ENCODE measurements around the gene ERC2.

The ERC2 gene

DNA sequence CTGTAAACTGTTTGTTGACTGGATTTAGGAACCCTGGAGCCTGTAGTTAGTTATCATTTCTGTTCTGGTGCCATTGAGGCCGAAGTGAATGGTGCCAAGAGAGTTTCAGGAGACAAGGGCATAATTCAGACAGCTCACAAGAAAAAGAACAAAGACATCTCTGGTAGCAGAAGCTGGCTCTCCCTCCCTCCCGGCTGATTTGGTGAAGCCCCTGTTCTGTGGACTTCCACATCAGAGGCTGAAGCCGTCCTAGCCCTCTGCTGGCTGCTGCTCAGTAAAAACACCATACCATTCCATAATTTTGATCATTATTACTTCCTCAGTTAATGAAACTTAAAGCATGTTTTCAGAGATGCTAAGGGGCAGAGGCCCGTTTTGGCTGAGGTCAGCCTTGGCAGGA lies 599.9 kb downstream of the ERC2 start:
- CTCF ChIA-PET: interaction anchor here (0.6 kb wide), 2 partner anchors 75 to 319 kb away, joined by 3 to 4 read pairs; no protein-coding TSS in a partner anchor
- TF ChIP-seq ZNF362 (tag by site-specific recombination; IDR thresholded peaks at IDR 0.05) (no peak), HOXA7 (CRISPR knock-in tag; IDR thresholded peaks at IDR 0.05; ENCODE audit: borderline replicate concordance) (no peak), PRDM1 (tag by site-specific recombination; IDR thresholded peaks at IDR 0.05) (no peak), ZNF629 (tag by site-specific recombination; IDR thresholded peaks at IDR 0.05) (no peak), ZNF561 (tag by site-specific recombination; IDR thresholded peaks at IDR 0.05; ENCODE audit: borderline replicate concordance) (no peak), ZBTB44 (tag by site-specific recombination; IDR thresholded peaks at IDR 0.05) (no peak), ZNF175 (tag by site-specific recombination; IDR thresholded peaks at IDR 0.05) (no peak), KLF16 (tag by site-specific recombination; IDR thresholded peaks at IDR 0.05) (no peak), YY1 (tag by site-specific recombination; IDR thresholded peaks at IDR 0.05) (no peak), ZNF530 (tag by site-specific recombination; IDR thresholded peaks at IDR 0.05; ENCODE audit: low read depth) (no peak), ZNF16 (tag by site-specific recombination; IDR thresholded peaks at IDR 0.05; ENCODE audit: low read depth) (no peak), ZNF548 (tag by site-specific recombination; IDR thresholded peaks at IDR 0.05) (no peak), ZNF791 (tag by site-specific recombination; IDR thresholded peaks at IDR 0.05) (no peak), ZNF112 (tag by site-specific recombination; IDR thresholded peaks at IDR 0.05) (no peak)
- TF ChIP-seq, protein P1, sequence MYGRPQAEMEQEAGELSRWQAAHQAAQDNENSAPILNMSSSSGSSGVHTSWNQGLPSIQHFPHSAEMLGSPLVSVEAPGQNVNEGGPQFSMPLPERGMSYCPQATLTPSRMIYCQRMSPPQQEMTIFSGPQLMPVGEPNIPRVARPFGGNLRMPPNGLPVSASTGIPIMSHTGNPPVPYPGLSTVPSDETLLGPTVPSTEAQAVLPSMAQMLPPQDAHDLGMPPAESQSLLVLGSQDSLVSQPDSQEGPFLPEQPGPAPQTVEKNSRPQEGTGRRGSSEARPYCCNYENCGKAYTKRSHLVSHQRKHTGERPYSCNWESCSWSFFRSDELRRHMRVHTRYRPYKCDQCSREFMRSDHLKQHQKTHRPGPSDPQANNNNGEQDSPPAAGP (tag by site-specific recombination; IDR thresholded peaks at IDR 0.05): no peak
- TF ChIP-seq, protein P2, sequence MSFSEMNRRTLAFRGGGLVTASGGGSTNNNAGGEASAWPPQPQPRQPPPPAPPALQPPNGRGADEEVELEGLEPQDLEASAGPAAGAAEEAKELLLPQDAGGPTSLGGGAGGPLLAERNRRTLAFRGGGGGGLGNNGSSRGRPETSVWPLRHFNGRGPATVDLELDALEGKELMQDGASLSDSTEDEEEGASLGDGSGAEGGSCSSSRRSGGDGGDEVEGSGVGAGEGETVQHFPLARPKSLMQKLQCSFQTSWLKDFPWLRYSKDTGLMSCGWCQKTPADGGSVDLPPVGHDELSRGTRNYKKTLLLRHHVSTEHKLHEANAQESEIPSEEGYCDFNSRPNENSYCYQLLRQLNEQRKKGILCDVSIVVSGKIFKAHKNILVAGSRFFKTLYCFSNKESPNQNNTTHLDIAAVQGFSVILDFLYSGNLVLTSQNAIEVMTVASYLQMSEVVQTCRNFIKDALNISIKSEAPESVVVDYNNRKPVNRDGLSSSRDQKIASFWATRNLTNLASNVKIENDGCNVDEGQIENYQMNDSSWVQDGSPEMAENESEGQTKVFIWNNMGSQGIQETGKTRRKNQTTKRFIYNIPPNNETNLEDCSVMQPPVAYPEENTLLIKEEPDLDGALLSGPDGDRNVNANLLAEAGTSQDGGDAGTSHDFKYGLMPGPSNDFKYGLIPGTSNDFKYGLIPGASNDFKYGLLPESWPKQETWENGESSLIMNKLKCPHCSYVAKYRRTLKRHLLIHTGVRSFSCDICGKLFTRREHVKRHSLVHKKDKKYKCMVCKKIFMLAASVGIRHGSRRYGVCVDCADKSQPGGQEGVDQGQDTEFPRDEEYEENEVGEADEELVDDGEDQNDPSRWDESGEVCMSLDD (tag by site-specific recombination; IDR thresholded peaks at IDR 0.05): no peak
- no peak overlapping the region for H3K4me3 ChIP-seq (ENCODE audit: low read depth, low read length)

DNA sequence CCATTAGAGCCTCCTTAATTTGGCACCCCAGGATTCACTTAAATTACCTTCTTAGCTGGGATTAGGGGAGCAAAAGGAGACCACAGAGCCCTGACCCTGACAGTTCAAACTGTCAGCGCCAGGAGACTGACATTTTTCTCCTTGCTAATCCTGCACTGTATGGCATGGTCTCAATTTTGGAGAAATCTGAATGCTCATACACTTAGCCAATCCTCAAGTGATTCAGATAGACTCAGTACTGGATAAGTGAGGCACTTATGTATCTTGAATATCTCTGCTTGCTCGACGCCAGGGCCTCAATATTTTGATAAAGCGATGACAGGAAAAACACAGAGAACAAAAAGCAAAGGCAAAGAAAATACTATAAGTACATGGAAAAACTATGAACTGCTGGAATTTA lies 605.2 kb downstream of the ERC2 start:
- Histone ChIP-seq H3K27ac (ENCODE audit: extremely low read depth, low read depth, low read length) (no peak overlapping the region), H3K9me3 (ENCODE audit: control insufficient read depth, insufficient read depth, low read depth, low read length) (no peaks in the 10 kb centered on the region), H3K36me3 (ENCODE audit: control insufficient read depth in 2 of 2, insufficient read depth in 1 of 2, low read length in 2 of 2) (no peaks in the 10 kb centered on the region), H3K4me1 (ENCODE audit: control insufficient read depth, insufficient read depth, low read length) (no peaks in the 10 kb centered on the region), H3K4me3 (ENCODE audit: low read depth, low read length) (no peak overlapping the region)
- no peak for TF ChIP-seq ZNF239 (tag by site-specific recombination; IDR thresholded peaks at IDR 0.05)
- TF ChIP-seq, protein P3, sequence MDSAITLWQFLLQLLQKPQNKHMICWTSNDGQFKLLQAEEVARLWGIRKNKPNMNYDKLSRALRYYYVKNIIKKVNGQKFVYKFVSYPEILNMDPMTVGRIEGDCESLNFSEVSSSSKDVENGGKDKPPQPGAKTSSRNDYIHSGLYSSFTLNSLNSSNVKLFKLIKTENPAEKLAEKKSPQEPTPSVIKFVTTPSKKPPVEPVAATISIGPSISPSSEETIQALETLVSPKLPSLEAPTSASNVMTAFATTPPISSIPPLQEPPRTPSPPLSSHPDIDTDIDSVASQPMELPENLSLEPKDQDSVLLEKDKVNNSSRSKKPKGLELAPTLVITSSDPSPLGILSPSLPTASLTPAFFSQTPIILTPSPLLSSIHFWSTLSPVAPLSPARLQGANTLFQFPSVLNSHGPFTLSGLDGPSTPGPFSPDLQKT (IDR thresholded peaks at IDR 0.05; ENCODE audit: borderline replicate concordance, low read depth, low read length): no peak
- TF ChIP-seq, protein P4, sequence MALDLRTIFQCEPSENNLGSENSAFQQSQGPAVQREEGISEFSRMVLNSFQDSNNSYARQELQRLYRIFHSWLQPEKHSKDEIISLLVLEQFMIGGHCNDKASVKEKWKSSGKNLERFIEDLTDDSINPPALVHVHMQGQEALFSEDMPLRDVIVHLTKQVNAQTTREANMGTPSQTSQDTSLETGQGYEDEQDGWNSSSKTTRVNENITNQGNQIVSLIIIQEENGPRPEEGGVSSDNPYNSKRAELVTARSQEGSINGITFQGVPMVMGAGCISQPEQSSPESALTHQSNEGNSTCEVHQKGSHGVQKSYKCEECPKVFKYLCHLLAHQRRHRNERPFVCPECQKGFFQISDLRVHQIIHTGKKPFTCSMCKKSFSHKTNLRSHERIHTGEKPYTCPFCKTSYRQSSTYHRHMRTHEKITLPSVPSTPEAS (tag by site-specific recombination; IDR thresholded peaks at IDR 0.05): no peak
- no peak for TF ChIP-seq YY2 (tag by site-specific recombination; IDR thresholded peaks at IDR 0.05)
- TF ChIP-seq ZFHX2 (tag by site-specific recombination; conservative IDR thresholded peaks at IDR 0.05): no peak
- TF ChIP-seq YY1 (tag by site-specific recombination; IDR thresholded peaks at IDR 0.05): no peak
- no peak for TF ChIP-seq ZNF585B (tag by site-specific recombination; IDR thresholded peaks at IDR 0.05)
- no peak for TF ChIP-seq ZNF416 (tag by site-specific recombination; IDR thresholded peaks at IDR 0.05)
- TF ChIP-seq ZNF394 (tag by site-specific recombination; IDR thresholded peaks at IDR 0.05; ENCODE audit: borderline replicate concordance): no peak
- no peak for TF ChIP-seq ZNF76 (tag by site-specific recombination; IDR thresholded peaks at IDR 0.05; ENCODE audit: borderline replicate concordance, low read depth)
- TF ChIP-seq, protein P5, sequence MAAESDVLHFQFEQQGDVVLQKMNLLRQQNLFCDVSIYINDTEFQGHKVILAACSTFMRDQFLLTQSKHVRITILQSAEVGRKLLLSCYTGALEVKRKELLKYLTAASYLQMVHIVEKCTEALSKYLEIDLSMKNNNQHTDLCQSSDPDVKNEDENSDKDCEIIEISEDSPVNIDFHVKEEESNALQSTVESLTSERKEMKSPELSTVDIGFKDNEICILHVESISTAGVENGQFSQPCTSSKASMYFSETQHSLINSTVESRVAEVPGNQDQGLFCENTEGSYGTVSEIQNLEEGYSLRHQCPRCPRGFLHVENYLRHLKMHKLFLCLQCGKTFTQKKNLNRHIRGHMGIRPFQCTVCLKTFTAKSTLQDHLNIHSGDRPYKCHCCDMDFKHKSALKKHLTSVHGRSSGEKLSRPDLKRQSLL (tag by site-specific recombination; IDR thresholded peaks at IDR 0.05): no peak
- ChIA-PET POLR2A (no interaction called here), CTCF (no interaction called here)

More for the DNA sequence above, 599.9 kb downstream of the ERC2 start:
- Histone ChIP-seq H3K4me1 (ENCODE audit: control insufficient read depth, insufficient read depth, low read length) (0 out of 2 replicates have a peak, but pooled peaks cover 2% of the 10 kb centered on the region), H3K27ac (ENCODE audit: extremely low read depth, low read depth, low read length) (no peak overlapping the region), H3K9me3 (ENCODE audit: control insufficient read depth, insufficient read depth, low read depth, low read length) (no peaks in the 10 kb centered on the region), H3K36me3 (ENCODE audit: control insufficient read depth in 2 of 2, insufficient read depth in 1 of 2, low read length in 2 of 2) (no peaks in the 10 kb centered on the region)
- POLR2A ChIA-PET: no interaction called here

Data from HEK293 (cell line).